HG03060 (cell line): ENCODE data around the gene WIPI1.
"Not testable (repeated sequence)": the region's sequence is repeated elsewhere in the genome, so short reads cannot be mapped to it uniquely, and the experiment has no call there.

Experiments used
- ATAC-seq: cut with Tn5 transposase; IDR thresholded peaks from one replicate; pipeline ENCODE4 v1.9.1; 2021; ENCODE audit warnings: low read depth, moderate number of reproducible peaks; ENCODE audit not compliant: unreplicated experiment

Gene WIPI1

DNA sequence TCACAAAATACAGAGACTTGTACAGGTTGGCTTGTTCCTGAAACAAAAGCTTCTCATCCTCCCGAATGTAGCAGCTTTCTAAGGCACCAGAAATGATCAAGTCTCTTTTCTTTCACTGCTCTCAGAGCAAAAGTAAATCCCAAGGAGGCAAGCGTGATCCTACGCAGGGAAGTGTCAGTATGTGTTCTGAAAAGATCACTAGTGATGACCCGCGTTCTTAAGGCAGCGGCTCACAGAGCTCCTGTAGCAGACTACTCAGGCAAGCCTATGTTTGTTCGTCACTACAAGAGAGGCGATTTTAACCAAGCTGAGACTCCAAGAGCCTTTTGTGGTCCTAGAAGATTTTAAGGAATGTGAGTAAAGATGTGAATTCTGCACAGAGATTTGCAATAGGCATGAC lies 34.5 kb downstream of the WIPI1 start:
- ATAC-seq = no peak

DNA sequence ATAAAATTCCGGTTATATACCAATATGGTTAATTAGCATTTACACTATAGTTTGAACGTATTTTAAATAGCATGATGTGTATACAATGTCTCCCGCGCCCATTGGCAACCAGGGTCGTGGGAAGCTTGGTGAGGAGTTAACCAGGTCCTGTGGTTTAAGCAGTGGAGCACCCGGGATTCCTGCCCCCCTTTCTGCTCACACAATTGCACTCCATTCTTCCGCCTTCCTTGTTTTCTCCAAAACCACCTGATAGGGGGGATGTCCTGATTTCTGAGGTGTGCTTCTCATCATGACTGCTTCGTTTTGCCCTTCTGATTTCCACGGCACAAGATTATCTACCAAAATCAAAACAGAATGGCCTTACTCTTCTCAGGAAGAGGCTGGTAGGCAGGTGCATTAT lies 35.8 kb downstream of the WIPI1 start:
- ATAC-seq = no peak

DNA sequence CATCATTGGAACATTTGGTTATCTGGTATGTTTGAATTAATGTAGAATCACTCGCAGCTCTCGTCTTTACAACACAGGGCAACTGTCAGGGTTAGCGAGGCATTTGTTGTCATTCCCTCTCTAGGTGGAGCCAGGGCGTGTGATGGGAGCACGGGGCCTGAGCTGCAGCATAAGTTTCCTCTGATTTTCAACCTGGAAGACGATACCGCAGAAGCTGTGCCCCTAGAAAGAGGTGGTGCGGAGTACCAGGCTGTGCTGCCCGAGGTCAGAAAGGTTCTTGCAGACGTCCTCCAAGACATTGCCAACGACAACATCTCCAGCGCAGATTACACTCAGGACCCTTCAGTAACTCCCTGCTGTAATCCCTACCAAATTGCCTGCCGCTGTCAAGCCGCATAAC lies 37.2 kb downstream of the WIPI1 start:
- no peak for ATAC-seq

DNA sequence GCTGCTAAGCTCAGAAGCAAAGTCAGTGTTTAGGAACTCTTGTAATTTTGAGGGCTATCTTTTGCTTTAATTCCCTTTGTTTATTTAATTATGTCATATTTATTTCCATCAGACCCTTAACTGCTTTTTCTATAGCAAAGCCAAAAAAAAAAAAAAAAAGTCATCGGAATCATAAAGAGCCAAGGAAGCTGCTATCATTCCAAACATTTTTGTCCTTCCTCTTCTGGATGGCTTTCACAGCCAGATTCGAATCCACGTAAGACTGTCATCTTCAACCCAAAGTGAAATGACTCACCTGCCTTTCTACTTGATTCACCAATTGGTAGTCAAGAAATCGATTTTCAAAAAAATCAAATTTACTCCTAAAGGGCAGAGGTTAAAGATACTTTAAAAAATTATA lies 38.4 kb downstream of the WIPI1 start:
- ATAC-seq = no peak

DNA sequence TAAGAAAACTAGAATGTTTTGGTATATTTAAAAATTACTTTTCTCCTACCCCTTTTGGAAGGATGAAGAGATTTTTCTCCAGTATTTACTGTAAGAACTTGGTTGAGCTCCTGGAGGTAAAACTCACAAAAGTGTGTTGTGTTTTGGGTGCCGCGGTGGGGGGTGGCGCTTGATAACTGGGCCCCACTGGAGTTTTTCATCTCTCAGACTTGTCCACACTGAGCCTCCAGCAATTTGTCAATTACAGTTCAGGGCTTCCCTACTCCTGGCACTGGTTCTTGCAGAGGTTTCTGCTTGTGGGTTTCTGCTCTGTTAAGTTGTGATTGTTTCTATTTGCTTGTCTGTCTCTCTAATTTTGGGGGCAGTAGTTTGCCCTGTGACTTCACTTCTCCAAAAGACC lies 40.0 kb downstream of the WIPI1 start:
- no peak for ATAC-seq

DNA sequence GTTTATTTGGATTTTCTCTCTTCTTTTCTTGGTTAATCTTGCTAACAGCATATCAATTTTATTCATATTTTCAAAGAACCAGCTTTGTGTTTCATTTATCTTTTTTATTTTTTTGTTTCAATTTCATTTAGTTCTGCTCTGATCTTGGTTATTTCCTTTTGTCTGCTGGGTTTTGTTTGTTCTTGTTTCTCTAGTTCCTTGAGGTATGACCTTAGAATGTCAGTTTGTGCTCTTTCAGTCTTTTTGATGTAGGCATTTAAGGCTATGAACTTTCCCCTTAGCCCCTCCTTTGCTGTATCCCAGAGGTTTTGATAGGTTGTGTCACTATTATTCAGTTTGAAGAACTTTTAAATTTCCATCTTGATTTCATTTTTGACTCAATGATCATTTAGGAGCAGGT lies 42.4 kb downstream of the WIPI1 start:
- not testable (repeated sequence) for ATAC-seq

DNA sequence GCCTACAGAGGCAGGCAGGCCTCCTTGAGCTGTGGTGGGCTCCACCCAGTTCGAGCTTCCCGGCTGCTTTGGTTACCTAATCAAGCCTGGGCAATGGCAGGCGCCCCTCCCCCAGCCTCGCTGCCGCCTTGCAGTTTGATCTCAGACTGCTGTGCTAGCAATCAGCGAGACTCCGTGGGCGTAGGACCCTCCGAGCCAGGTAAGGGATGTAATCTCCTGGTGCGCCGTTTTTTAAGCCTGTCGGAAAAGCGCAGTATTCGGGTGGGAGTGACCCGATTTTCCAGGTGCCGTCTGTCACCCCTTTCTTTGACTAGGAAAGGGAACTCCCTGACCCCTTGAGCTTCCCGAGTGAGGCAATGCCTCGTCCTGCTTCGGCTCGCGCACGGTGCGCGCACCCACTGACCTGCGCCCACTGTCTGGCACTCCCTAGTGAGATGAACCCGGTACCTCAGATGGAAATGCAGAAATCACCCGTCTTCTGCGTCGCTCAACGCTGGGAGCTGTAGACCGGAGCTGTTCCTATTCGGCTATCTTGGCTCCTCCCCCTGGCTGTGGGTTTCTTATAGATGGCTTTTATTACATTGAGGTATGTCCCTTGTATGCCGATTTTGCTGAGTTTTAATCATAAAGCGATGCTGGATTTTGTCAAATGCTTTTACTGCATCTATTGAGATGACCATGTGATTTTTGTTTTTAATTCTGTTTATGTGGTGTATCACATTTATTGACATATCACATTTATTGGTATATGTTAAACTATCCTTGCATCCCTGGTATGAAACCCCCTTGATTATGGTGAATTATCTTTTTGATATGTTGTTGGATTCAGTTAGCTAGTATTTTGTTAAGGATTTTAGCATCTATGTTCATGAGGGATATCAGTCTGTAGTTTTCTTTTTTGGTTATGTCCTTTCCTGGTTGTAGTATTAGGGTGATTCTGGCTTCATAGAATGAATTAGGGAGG lies 43.4 kb downstream of the WIPI1 start:
- not testable (repeated sequence) for ATAC-seq

DNA sequence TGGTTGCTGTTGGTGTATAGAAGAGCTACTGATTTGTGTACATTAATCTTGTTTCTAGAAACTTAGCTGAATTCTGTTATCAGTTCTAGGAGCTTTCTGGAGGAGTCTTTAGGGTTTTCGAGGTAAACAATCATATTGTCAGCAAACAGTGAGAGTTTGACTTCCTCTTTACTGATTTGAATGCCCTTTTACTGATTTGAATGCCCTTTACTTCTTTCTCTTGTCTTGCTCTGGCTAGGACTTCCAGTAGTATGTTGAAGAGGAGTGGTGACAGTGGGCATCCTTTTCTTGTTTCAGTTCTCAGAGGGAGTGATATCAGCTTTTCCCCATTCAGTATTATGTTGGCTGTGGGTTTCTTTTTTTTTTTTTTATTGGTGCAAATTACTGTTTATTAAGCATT lies 49.6 kb downstream of the WIPI1 start:
- not testable (repeated sequence) for ATAC-seq

DNA sequence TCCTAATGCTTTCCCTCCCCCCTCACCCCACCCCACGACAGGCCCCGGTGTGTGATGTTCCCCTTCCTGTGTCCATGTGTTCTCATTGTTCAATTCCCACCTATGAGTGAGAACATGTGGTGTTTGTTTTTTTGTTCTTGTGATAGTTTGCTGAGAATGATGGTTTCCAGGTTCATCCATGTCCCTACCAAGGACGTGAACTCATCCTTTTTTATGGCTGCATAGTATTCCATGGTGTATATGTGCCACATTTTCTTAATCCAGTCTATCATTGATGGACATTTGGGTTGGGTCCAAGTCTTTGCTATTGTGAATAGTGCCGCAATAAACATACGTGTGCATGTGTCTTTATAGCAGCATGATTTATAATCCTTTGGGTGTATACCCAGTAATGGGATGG lies 53.5 kb downstream of the WIPI1 start:
- not testable (repeated sequence) for ATAC-seq

DNA sequence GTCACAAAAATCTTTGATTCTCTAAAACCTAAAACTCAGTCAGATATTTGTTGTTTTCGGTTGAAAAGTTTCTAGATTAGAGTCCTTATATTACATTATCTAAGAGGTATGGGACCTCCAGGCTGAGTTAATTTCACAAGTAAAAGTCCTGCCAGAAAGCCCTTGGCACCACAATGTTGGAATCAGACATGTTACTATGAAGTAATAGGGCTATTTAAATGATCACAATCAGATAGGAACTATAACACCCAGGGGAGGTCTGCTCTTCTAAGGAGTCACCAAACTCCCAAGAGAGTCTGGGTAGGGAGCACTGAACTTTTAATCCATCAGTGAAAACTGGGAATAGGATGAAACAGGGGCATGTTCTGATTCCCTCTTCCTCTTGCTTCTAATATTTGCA lies 54.2 kb downstream of the WIPI1 start:
- no peak for ATAC-seq

DNA sequence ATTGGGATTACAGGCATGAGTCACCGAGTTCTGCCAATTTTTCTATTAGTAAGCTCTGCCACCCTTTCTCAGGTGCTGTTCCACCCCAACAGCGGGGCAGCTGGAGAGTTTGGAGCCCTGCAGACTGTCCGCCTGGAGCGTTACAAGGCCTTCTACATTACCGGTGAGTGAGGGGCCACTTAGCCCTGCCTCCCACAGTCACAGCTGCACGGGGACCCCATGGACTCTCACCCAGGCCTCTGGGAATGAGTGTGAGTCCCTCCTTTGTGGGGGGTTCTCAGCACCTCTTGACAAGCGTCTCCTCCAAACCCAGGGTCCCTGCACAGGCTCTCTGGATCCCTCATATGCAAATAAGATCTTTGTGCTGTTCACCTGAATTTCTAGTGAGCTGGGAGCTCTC lies 56.0 kb downstream of the WIPI1 start:
- ATAC-seq = no peak

DNA sequence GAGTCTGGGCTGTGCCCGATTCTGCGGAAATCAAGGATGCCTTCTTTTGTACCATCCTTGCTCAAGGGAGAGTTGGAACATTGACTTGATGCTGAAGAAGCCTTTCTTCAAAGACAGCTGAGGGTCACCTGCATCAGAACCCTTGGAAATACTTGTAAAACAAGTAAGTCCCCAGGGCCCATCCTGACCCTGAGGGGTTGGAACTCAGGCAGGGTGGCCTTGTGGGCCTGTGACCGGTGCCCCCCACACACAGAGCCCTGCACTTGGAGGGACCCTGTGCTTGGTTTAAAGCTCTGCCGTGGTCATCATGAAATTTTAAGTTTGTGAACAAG lies 56.9 kb downstream of the WIPI1 start:
- ATAC-seq = no peak

DNA sequence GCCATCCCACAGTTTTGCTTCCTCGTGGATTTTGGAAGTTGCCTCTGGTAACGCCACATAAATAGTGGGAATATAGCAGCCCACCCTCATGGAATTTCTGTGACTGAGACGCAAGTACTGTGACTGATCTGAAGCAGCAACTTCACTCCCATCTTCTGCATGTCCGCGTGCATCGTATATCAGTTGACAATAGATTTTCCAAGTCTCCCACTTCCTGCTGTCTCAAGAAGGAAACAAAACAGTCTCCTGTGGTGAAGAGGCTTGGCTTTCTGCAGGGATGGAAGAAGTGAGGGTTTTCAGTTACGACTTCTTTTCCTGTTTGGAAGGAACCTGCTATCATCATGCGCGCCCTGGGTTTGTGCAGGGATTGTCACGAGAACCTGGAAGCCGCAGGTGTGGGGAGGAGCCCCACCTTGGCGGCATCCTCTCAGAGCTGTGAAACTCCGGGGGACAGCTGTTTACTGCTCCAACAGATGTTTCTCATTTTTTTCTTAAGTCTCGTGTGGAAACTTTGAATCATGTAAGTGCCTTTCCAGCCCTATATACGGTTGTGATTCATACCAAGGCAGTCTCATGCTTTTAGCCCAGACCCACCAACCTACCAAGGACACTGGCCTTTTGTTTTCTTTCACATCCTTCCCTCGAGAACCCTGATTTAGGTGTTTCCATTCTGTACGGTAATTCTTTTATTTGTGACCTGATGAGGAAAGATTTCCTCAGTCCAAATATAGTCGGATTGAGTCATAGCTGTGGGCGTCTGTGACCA lies 57.5 kb downstream of the WIPI1 start:
- no peak for ATAC-seq

DNA sequence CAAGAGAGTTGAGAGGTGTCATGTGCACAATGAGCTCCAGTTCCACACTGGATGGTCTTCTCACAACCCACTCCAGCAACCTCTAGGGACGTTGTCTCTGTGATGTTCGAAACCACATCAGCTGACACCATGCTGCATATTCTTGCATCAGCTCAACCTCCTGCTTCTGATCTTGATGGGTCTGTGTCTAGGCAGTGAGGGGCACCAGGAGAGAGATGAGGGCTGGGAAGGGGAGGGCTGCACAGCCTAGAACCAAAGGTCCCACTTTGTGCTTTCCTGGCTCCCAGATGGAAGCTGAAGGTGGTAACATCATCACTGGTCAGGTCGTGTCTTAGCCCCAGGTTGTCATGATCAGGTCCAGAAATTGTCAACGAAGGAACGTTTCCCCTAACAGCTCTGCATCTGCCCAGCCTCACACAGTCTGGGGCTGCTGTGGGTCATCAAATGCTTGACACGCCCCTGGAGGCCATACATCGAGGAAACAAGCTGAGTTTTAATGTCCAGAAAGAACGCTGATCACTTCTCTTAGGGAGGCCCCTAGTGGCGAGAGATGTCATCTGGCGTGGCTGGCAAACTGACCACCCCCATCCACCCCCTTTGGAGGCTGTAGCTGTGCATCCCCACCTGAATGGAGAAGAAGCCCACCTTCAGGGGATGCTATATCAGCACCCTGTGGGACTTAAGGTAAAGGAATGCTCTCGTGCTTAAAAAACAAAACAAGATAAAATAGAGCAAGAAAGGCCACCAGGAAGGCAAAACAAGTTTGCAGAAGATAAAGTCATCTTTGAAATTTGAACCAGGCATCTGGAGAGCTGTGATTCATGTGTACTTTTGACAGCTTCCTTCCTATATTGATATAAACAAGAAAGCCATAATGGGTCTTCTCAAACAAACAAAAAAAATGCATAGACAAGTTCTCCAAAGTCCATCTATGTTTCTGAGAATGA lies 58.3 kb downstream of the WIPI1 start:
- no peak for ATAC-seq

DNA sequence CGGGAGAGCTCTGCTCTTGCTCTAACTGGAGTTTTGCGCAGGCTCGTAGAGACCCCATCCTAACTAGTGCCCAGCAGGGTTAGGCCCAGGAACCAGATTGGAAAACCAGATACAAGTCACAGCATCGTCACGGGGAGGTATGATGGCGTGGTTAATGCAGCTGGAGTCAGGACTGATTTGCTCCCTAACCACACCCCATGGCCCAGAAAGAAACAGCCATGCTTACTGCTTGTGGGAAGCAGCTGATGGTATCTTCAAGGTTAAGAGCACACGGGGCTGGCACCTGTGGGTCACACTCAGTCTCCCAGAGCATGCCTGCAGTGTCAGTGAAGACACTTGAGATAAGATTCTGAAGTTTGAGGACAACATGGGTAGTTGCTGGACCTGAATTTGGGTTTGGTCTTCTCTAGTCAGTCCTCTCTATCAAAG lies 60.2 kb downstream of the WIPI1 start:
- ATAC-seq = no peak

DNA sequence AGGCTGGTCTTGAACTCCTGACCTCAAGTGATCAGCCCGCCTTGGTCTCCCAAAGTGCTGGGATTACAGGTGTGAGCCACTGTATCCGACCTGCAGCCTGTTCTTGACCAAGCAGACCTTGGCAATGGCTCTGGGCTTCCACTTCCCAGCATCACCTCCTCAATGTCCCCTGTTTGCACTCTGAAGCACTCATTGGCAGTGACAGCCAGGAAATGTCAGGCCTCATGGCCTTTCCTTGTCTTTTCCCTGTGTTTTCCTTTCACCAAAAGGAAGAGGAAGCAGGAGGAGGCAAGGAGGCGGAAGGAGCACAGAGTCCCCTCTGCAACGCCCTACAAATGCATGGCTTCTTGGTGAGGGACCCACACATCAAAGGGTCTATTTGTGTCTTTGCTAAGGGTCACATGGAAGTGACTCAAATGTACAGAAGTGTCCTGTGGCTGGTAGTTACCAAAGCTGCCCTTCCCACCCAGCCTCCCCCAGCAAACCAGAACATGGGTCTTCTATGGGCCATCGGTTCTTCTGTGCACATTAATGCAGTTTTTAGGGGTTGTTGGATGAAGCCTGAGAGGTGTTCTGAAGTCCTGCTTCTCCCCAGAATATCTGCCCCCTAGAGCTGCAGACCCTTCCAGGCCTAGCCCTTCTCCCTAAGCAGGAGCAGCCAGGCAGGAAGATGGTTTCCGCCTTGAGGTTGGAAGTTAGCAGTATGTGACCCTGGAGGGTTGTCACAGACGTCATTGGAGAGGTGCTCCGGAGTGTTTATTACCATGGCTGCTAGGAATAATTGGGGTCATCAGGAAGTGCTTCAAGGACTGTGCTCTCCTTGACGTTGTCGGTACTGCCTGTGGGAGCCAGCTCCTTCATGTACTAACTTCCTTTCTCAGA lies 60.8 kb downstream of the WIPI1 start:
- no peak for ATAC-seq

DNA sequence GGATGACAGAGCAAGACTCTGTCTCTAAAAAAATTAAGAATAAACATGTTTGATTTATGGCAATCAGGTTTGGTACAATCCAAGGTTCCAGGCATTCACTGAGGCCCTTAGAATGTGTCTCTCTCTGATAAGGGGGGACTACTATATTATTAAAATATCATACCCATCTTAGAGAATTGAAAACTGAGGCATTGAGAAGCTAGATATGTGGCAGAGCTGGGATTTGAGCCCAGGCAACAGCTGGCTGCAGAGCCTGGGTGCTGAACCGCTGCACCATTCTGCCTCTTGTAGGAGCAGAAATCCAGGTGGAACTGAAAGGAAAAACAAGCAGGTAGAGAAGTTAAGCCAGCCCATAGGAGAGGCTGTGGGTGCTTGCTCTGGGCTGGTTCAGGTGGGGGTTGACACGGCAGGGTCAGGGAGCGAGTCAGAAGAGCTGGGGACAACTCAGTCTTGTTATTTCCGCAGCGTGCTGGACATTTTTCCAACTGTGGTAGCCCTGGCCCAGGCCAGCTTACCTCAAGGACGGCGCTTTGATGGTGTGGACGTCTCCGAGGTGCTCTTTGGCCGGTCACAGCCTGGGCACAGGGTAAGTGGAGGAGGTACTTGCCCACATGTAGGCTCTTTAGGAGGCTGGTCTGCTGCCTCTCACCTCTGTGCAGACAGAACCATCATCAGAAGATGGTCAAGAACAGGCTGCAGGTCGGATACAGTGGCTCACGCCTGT lies 62.5 kb downstream of the WIPI1 start:
- ATAC-seq = no peak

DNA sequence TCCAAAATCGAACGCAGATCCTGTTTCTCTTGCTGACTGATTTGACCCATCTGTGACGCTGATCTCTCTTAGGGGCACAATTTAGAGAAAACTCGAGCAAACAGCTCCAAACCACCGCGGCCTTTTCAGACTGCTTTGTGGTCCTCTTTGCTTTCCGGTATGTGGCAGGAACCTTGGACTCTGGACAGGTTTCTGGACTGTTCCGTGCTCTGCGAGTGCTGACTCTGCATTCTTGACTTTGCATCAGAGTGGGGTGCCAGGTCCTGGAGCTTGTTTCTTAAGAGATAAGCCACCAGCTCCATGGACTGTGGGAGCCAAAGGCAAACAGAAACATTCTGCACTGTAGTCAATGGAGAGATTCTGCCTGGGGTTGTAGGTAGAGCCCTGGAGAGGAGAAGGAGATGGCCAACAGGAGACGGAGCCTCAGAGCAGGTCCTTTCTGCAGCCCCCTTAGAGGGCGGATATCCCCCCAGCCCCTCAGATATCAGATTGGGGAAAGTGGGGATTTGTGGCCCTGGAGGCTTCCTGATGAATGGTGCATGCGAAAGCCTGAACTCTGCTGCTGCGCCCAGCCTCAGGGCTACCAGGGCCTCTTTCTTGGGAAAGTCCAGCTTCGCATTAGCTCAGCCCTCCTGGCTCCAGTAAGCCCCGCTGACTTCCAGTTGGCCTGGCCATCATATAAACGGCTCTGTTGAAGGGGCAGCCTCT lies 65.6 kb downstream of the WIPI1 start:
- no peak for ATAC-seq
